ENCODE results near the gene ABLIM1.

ABLIM1 gene

GRCh38 chr10:114556236-114557122 is 101.6 kb downstream of the ABLIM1 start:
- Histone ChIP-seq H3K4me3 (no peak overlapping the region), H3K27ac (no peak overlapping the region)
- TF ChIP-seq, protein P1, sequence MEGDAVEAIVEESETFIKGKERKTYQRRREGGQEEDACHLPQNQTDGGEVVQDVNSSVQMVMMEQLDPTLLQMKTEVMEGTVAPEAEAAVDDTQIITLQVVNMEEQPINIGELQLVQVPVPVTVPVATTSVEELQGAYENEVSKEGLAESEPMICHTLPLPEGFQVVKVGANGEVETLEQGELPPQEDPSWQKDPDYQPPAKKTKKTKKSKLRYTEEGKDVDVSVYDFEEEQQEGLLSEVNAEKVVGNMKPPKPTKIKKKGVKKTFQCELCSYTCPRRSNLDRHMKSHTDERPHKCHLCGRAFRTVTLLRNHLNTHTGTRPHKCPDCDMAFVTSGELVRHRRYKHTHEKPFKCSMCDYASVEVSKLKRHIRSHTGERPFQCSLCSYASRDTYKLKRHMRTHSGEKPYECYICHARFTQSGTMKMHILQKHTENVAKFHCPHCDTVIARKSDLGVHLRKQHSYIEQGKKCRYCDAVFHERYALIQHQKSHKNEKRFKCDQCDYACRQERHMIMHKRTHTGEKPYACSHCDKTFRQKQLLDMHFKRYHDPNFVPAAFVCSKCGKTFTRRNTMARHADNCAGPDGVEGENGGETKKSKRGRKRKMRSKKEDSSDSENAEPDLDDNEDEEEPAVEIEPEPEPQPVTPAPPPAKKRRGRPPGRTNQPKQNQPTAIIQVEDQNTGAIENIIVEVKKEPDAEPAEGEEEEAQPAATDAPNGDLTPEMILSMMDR (IDR thresholded peaks at IDR 0.05): no peak
- no peak for DNase-seq (ENCODE audit: low spot score)

GRCh38 chr10:114553436-114553835 is 104.6 kb downstream of the ABLIM1 start:
- no peak for DNase-seq (ENCODE audit: low spot score)
- Histone ChIP-seq H3K4me3 (no peak overlapping the region), H3K27ac (no peak overlapping the region)
- TF ChIP-seq, protein P1 (IDR thresholded peaks at IDR 0.05): no peak

DNA sequence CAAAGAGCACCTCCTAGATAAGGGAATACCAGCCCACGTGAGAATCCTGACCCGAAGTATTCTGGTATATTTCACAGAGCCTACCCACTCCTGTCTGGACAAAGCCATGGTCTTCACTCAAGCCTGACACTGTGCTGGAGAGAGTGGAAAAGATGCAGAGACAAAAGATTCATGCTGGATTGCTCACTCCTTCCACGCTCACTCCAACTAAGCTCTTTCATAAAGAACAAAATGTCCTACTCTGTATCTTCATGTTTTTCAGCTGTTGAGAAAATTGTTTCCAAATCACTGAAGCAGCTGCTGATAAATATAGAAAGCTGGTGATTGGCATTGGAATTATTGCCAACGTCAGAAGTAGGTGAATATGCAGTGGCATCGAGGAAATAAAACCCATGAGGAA is 106.0 kb downstream of the ABLIM1 start:
- DNase-seq (ENCODE audit: low spot score): no peak
- Histone ChIP-seq H3K27ac (peak overlapping the region; percentile 57 to 64), H3K4me3 (no peak overlapping the region)
- TF ChIP-seq, protein P1 (IDR thresholded peaks at IDR 0.05): no peak

- H3K27ac ChIP-seq: peak overlapping the region; percentile 57 to 64
- peak overlapping the region; percentile 61 for H3K4me3 ChIP-seq
- DNase-seq (ENCODE audit: low spot score): no peak
These were observed 106.5 kb downstream of the ABLIM1 start for GRCh38 chr10:114551636-114551972.

GRCh38 chr10:114550756-114551635 is 107.1 kb downstream of the ABLIM1 start:
- Histone ChIP-seq H3K27ac (peak overlapping the region; percentile 57 to 64), H3K4me3 (peak overlapping the region; percentile 61)
- TF ChIP-seq, protein P1 (IDR thresholded peaks at IDR 0.05): peak; percentile 33
- no peak for DNase-seq (ENCODE audit: low spot score)

More at GRCh38 chr10:114551636-114551972, 106.5 kb downstream of the ABLIM1 start:
- TF ChIP-seq, protein P1 (IDR thresholded peaks at IDR 0.05): no peak

DNA sequence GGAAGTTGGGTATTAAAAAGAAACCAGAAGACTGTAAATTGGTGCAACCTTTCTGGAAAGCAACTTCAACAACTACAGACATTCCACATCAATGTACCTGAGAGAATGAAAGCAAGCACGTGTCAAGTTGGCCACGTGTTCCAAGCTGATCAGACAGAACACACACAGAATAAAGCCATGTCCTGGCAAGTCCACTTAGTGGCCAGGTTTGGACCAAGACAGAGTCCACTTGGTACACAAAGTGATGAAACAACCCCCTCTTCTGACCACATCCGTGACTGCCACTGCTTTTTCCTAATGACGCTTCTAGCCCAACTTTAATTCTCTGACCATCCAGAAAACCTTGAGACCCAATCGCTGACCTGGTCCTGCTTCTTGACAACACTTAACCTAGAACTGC is 109.4 kb downstream of the ABLIM1 start:
- no peak overlapping the region for H3K27ac ChIP-seq
- TF ChIP-seq, protein P1 (IDR thresholded peaks at IDR 0.05): no peak
- H3K4me3 ChIP-seq: no peak overlapping the region
- DNase-seq (ENCODE audit: low spot score): no peak

All from coronary artery (tissue), 2 donors.